HepG2 (cell line): Measurements from ENCODE around the gene GPR173. TPM values are rescaled to one million over a fixed set of nuclear protein-coding genes. Genes with fewer than 3 reads are reported as not detected.

Experiments used
- ATF1 ChIP-seq: IDR thresholded peaks from 2 replicates; pipeline ENCODE4 v1.6.1; 2016; ENCODE audit warnings: mild to moderate bottlenecking, control low read depth
- CEBPZ ChIP-seq: IDR thresholded peaks from 2 replicates; pipeline ENCODE4 v1.6.1; 2012; ENCODE audit warnings: low read length, improper control_type of control experiment
- DR1 ChIP-seq: sonication (generic); formaldehyde crosslinking; IDR thresholded peaks from 2 replicates; pipeline ENCODE4 v1.8.0; 2021; ENCODE audit warnings: mild to moderate bottlenecking, missing genetic modification reagents, inconsistent platforms
- EP300 ChIP-seq, 3 experiments: sonication (generic) in 1 of 3; formaldehyde crosslinking in 1 of 3; IDR thresholded peaks; 2 replicates each; pipeline versions ENCODE4 v1.5.1 to v1.6.1; 2011 to 2020; ENCODE audit warnings: low read depth in 2 of 3, low read length in 2 of 3, borderline replicate concordance in 1 of 3, improper control_type of control experiment in 1 of 3, mild to moderate bottlenecking in 1 of 3, missing genetic modification reagents in 1 of 3, moderate library complexity in 1 of 3
- GABPA ChIP-seq, 2 experiments: IDR thresholded peaks; 2 replicates each; pipeline ENCODE4 v1.6.1; 2011 to 2016; ENCODE audit warnings: low read depth in 2 of 2, low read length in 1 of 2, missing biosample characterization in 1 of 2, missing genetic modification characterization in 1 of 2
- HMG20A ChIP-seq: IDR thresholded peaks from 2 replicates; pipeline ENCODE4 v1.6.1; 2016; ENCODE audit warnings: borderline replicate concordance
- HOXA3 ChIP-seq: sonication (generic); formaldehyde crosslinking; IDR thresholded peaks from 2 replicates; pipeline ENCODE4 v1.5.0; 2020; ENCODE audit warnings: missing genetic modification reagents
- KLF6 ChIP-seq: IDR thresholded peaks from 2 replicates; pipeline ENCODE4 v1.8.0; 2016; ENCODE audit warnings: missing biosample characterization, missing genetic modification reagents
- MEIS1 ChIP-seq: sonication (generic); formaldehyde crosslinking; IDR thresholded peaks from 2 replicates; pipeline ENCODE4 v1.9.0; 2021; ENCODE audit warnings: mild to moderate bottlenecking, missing genetic modification reagents, moderate library complexity, borderline replicate concordance
- MEIS2 ChIP-seq: sonication (generic); formaldehyde crosslinking; IDR thresholded peaks from 2 replicates; pipeline ENCODE4 v1.9.0; 2021; ENCODE audit warnings: mild to moderate bottlenecking, missing genetic modification reagents
- NR2C2 ChIP-seq: sonication (generic); formaldehyde crosslinking; IDR thresholded peaks from 2 replicates; pipeline ENCODE4 v1.4.0; 2020; ENCODE audit warnings: missing genetic modification reagents, mild to moderate bottlenecking, moderate library complexity, borderline replicate concordance
- POLR2A ChIP-seq, 2 experiments: IDR thresholded peaks; 2 replicates each; pipeline ENCODE4 v1.6.1; 2011; ENCODE audit warnings: low read depth in 2 of 2, low read length in 2 of 2, mild to moderate bottlenecking in 1 of 2, moderate library complexity in 1 of 2; ENCODE audit not compliant: insufficient read depth in 1 of 2
- REPIN1 ChIP-seq: sonication (generic); formaldehyde crosslinking; IDR thresholded peaks from 2 replicates; pipeline ENCODE4 v1.8.0; 2022; ENCODE audit warnings: missing genetic modification reagents, low read depth, mild to moderate bottlenecking, borderline replicate concordance
- RFX5 ChIP-seq: IDR thresholded peaks from 2 replicates; pipeline ENCODE4 v1.6.1; 2011; ENCODE audit warnings: low read depth, low read length, improper control_type of control experiment
- SALL1 ChIP-seq: sonication (generic); formaldehyde crosslinking; IDR thresholded peaks from 2 replicates; pipeline ENCODE4 v1.8.0; 2022; ENCODE audit warnings: mild to moderate bottlenecking, missing genetic modification reagents
- TEAD2 ChIP-seq: sonication (generic); formaldehyde crosslinking; IDR thresholded peaks from 2 replicates; pipeline ENCODE4 v1.9.0; 2021; ENCODE audit warnings: missing genetic modification reagents
- ZFY ChIP-seq: sonication (generic); formaldehyde crosslinking; IDR thresholded peaks from 2 replicates; pipeline ENCODE4 v1.4.0; 2020; ENCODE audit warnings: missing genetic modification reagents
- ZNF180 ChIP-seq: sonication (generic); formaldehyde crosslinking; IDR thresholded peaks from 2 replicates; pipeline ENCODE4 v1.4.0; 2020; ENCODE audit warnings: low read depth, missing genetic modification reagents, borderline replicate concordance
- ZNF574 ChIP-seq: sonication (generic); formaldehyde crosslinking; IDR thresholded peaks from 2 replicates; pipeline ENCODE4 v1.4.0; 2020; ENCODE audit warnings: missing genetic modification reagents
- ZNF816 ChIP-seq: sonication (generic); formaldehyde crosslinking; IDR thresholded peaks from 2 replicates; pipeline ENCODE4 v1.8.0; 2022; ENCODE audit warnings: missing genetic modification reagents, mild to moderate bottlenecking, borderline replicate concordance
- polyA plus RNA-seq, 8 experiments: library from polyadenylated mRNA; depleted of rRNA in 3 of 8; stranded (reverse) in 7 of 8; unstranded in 1 of 8; fragments of >200 nt; fragmentation: Illumina TruSeq in 4 of 8; extraction: Trizol in 4 of 8; gene quantifications; 2 replicates each; pipeline versions ENCODE4 v1.2.1 to v1.2.3, GENCODE V29; 2011 to 2016; ENCODE audit warnings: low read depth in 4 of 8, missing spikeins in 1 of 8, mixed read lengths in 1 of 8; ENCODE audit not compliant: insufficient read depth in 1 of 8
- total RNA-seq, 5 experiments: library from RNA; depleted of rRNA; stranded (reverse); fragments of >200 nt; fragmentation: Illumina TruSeq; extraction: Trizol; gene quantifications; 2 replicates each; pipeline ENCODE4 v1.2.3, GENCODE V29; 2016; ENCODE audit warnings: low read depth in 1 of 5
- TF ChIP-seq, protein P1 (sequence below): sonication (generic); formaldehyde crosslinking; IDR thresholded peaks from 2 replicates; pipeline ENCODE4 v1.9.0; 2022; ENCODE audit warnings: missing genetic modification reagents, mild to moderate bottlenecking, borderline replicate concordance

The GPR173 gene
- total and polyA plus RNA-seq, 2 of the 13 experiments (the other 11 are each of a cell fraction or from before 2014, with no cell fraction given): 0.04 TPM; not detected in 1

- TF ChIP-seq ZNF574 (CRISPR knock-in tag) (peak; percentile 38; the same call in 1 of the 2 replicates), ZNF180 (CRISPR knock-in tag) (no peak), POLR2A (IDR thresholded peaks at IDR 0.05; ENCODE audit: insufficient read depth in 1 of 2, low read depth in 2 of 2, low read length in 2 of 2) (peak; percentile 98 to 99), NR2C2 (CRISPR knock-in tag) (peak; percentile 48), ZFY (CRISPR knock-in tag) (peak; percentile 43; the same call in 1 of the 2 replicates), KLF6 (CRISPR knock-in tag) (peak; percentile 49; the same call in 1 of the 2 replicates), TEAD2 (CRISPR knock-in tag) (no peak), ZNF816 (CRISPR knock-in tag) (no peak), HOXA3 (CRISPR knock-in tag) (peak; percentile 61; the same call in 1 of the 2 replicates), MEIS2 (no peak), HMG20A (CRISPR knock-in tag) (no peak), EP300 (IDR thresholded peaks at IDR 0.05; ENCODE audit: low read depth in 2 of 2, low read length in 2 of 2) (peak in 1 of 2 experiments; percentile 39; a peak in 1 of 4 replicates), EP300 (CRISPR knock-in tag; IDR thresholded peaks at IDR 0.05; ENCODE audit: borderline replicate concordance) (no peak), RFX5 (peak; percentile 100), REPIN1 (CRISPR knock-in tag) (0 out of 2 replicates have a peak, but pooled peaks have one; percentile 56), GABPA (IDR thresholded peaks at IDR 0.05; ENCODE audit: low read depth, low read length) (no peak), GABPA (CRISPR knock-in tag; IDR thresholded peaks at IDR 0.05; ENCODE audit: low read depth) (no peak), SALL1 (peak; percentile 8; the same call in 1 of the 2 replicates), MEIS1 (CRISPR knock-in tag) (no peak), DR1 (peak; percentile 100), CEBPZ (no peak), ATF1 (peak; percentile 64; the same call in 1 of the 2 replicates)
- TF ChIP-seq, protein P1, sequence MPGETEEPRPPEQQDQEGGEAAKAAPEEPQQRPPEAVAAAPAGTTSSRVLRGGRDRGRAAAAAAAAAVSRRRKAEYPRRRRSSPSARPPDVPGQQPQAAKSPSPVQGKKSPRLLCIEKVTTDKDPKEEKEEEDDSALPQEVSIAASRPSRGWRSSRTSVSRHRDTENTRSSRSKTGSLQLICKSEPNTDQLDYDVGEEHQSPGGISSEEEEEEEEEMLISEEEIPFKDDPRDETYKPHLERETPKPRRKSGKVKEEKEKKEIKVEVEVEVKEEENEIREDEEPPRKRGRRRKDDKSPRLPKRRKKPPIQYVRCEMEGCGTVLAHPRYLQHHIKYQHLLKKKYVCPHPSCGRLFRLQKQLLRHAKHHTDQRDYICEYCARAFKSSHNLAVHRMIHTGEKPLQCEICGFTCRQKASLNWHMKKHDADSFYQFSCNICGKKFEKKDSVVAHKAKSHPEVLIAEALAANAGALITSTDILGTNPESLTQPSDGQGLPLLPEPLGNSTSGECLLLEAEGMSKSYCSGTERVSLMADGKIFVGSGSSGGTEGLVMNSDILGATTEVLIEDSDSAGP (CRISPR knock-in tag): peak; percentile 64; the same call in 1 of the 2 replicates
Observed at GRCh38 chrX:53081925-53082772, 33.6 kb downstream of the GPR173 start, which contains the start of gene TSPYL2 (continued).
